ENCODE results near the gene FKBP5.

The FKBP5 gene

GRCh38 chr6:35717449-35718374, 29.0 kb upstream of the FKBP5 start:
- TF ChIP-seq ZFP30 (CRISPR knock-in tag; IDR thresholded peaks at IDR 0.05) (no peak), ZNF565 (CRISPR knock-in tag; conservative IDR thresholded peaks at IDR 0.05; ENCODE audit: low read depth) (no peak), ESRRG (CRISPR knock-in tag; IDR thresholded peaks at IDR 0.05) (no peak), ZNF70 (CRISPR knock-in tag; IDR thresholded peaks at IDR 0.05) (no peak), RARB (CRISPR knock-in tag; IDR thresholded peaks at IDR 0.05) (no peak), CSRNP3 (CRISPR knock-in tag; IDR thresholded peaks at IDR 0.05) (no peak), ZFP3 (CRISPR knock-in tag; IDR thresholded peaks at IDR 0.05) (no peak), CREB5 (CRISPR knock-in tag; IDR thresholded peaks at IDR 0.05; ENCODE audit: low read depth) (no peak), PPARA (CRISPR knock-in tag; IDR thresholded peaks at IDR 0.05; ENCODE audit: borderline replicate concordance) (no peak), POU6F1 (CRISPR knock-in tag; IDR thresholded peaks at IDR 0.05; ENCODE audit: borderline replicate concordance, low read depth) (no peak), TCF4 (CRISPR knock-in tag; IDR thresholded peaks at IDR 0.05; ENCODE audit: borderline replicate concordance) (no peak), ZNF8 (CRISPR knock-in tag; IDR thresholded peaks at IDR 0.05) (no peak), ARNTL (CRISPR knock-in tag; IDR thresholded peaks at IDR 0.05; ENCODE audit: borderline replicate concordance, low read depth) (no peak), TOX (CRISPR knock-in tag; IDR thresholded peaks at IDR 0.05; ENCODE audit: borderline replicate concordance) (no peak), BACH2 (CRISPR knock-in tag; IDR thresholded peaks at IDR 0.05; ENCODE audit: borderline replicate concordance) (no peak)
- ATAC-seq: no peak

- ATAC-seq: no peak
- no peak for TF ChIP-seq ZNF565 (CRISPR knock-in tag; conservative IDR thresholded peaks at IDR 0.05; ENCODE audit: low read depth)
- TF ChIP-seq PPARA (CRISPR knock-in tag; IDR thresholded peaks at IDR 0.05; ENCODE audit: borderline replicate concordance): no peak
- TF ChIP-seq ZNF8 (CRISPR knock-in tag; IDR thresholded peaks at IDR 0.05): no peak
- TF ChIP-seq GLIS3 (CRISPR knock-in tag; IDR thresholded peaks at IDR 0.05): no peak
- no peak for TF ChIP-seq SNAI2 (CRISPR knock-in tag; IDR thresholded peaks at IDR 0.05)
- no peak for TF ChIP-seq CREB5 (CRISPR knock-in tag; IDR thresholded peaks at IDR 0.05; ENCODE audit: low read depth)
- no peak for TF ChIP-seq BACH2 (CRISPR knock-in tag; IDR thresholded peaks at IDR 0.05; ENCODE audit: borderline replicate concordance)
- TF ChIP-seq RARB (CRISPR knock-in tag; IDR thresholded peaks at IDR 0.05): no peak
- no peak for TF ChIP-seq TCF4 (CRISPR knock-in tag; IDR thresholded peaks at IDR 0.05; ENCODE audit: borderline replicate concordance)
- no peak for TF ChIP-seq ZFP30 (CRISPR knock-in tag; IDR thresholded peaks at IDR 0.05)
- TF ChIP-seq PATZ1 (CRISPR knock-in tag; IDR thresholded peaks at IDR 0.05; ENCODE audit: borderline replicate concordance): no peak
- no peak for TF ChIP-seq ESRRG (CRISPR knock-in tag; IDR thresholded peaks at IDR 0.05)
- TF ChIP-seq OSR1 (CRISPR knock-in tag; IDR thresholded peaks at IDR 0.05): no peak
- no peak for TF ChIP-seq ARNTL (CRISPR knock-in tag; IDR thresholded peaks at IDR 0.05; ENCODE audit: borderline replicate concordance, low read depth)
Measured at GRCh38 chr6:35716798-35717197, 28.1 kb upstream of the FKBP5 start.

GRCh38 chr6:35713006-35713767, 24.5 kb upstream of the FKBP5 start:
- ATAC-seq: no peak
- TF ChIP-seq ZNF565 (CRISPR knock-in tag; conservative IDR thresholded peaks at IDR 0.05; ENCODE audit: low read depth) (no peak), ZC3H10 (CRISPR knock-in tag; IDR thresholded peaks at IDR 0.05) (no peak)
